GM19240 (cell line): ENCODE data around the gene TXNRD2.
"Not testable (repeated sequence)": the region's sequence is repeated elsewhere in the genome, so short reads cannot be mapped to it uniquely, and the experiment has no call there.

Experiments
- DNase-seq: peaks from one replicate; pipeline ENCODE4 v3.0.0; 2011; ENCODE audit warnings: low spot score; ENCODE audit not compliant: insufficient read length

Gene TXNRD2

DNA sequence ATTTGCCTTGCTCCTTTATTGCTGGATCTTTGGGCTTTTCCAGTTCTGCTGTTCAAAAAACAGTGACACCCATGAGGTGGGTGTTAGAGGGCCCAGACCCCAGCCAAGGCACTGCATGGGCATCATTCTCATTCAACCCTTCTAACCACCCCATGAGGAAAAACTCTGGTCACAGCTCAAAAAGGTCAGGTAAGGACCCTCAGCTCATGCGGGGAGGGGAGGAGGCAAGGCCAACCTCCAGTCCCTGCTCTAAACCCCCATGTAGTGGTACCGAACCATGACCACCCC, 94.3 kb downstream of the TXNRD2 start:
- no peak for DNase-seq

DNA sequence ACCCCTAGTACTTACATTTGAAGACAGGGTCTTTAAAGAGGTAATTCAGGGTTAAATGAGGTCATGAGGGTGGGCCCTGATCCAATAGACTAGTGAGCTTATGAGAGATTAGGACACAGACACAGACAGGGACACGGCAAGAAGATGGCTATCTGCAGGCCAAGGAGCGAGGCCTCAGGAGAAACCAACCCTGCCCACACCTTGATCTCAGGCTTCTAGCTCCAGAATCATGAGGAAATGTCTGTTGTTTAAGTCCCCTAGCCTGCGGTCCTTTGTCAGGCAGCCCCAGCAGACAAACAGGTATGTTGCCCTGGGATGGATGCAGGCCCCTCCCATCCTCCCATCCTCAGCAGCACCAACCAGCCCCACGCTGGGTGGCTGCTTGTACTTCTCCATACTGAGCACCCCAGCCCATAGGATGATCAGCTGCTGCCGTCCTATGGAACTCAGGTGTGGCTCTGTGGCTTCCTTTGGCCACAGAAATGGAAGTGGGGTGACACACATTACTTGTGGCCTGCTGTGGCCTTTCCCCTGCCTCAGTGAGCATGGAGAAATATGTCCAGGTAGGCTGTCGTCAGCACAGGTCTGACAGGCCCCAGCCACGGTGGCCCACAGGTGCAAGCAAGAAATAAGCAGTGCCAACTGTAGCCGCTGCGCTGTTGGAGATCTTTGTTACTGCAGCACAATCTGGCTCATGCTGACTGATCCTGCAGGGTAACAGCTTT, 94.8 kb downstream of the TXNRD2 start:
- DNase-seq = no peak

- DNase-seq = no peak
Observed at GRCh38 chr22:19845054-19845722, 96.4 kb downstream of the TXNRD2 start.

DNA sequence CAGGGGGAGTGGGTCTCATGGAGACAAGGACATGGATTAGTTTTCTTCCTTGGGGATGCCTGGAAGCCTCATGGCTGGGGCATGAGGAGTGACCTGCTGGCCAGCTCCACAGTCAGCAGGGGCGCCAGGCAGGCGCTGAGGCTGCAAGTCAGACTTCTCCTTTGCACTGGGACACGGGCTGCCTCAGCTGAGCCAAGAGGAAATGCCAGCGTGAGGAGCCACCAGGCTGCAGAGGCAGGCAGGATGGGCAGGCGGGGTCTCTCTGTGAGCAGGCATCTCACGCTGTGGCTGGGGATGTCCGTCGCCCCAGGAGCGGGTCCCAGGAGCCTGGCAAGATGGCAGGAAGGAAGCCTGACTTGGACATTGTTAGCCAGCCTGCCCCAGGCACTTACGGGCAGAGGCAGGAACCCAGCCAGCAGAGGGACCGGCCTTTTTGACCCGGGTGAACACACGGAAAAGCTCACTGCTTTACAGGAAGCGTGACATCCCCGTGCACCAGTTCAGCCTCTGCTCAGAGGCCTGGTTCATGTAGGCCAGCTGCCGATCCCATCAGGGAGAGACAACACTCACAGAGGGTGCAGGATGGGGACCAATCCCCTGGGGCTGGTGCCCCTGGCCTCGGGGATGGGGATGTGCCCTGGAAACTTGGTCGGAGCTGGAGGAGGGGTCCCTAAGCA, 97.1 kb downstream of the TXNRD2 start:
- DNase-seq = no peak

- no peak for DNase-seq
Observed at GRCh38 chr22:19843857-19844376, 97.7 kb downstream of the TXNRD2 start.

GRCh38 chr22:19843107-19843856, 98.3 kb downstream of the TXNRD2 start:
- no peak for DNase-seq

GRCh38 chr22:19842393-19843106, 99.1 kb downstream of the TXNRD2 start:
- DNase-seq = no peak

DNA sequence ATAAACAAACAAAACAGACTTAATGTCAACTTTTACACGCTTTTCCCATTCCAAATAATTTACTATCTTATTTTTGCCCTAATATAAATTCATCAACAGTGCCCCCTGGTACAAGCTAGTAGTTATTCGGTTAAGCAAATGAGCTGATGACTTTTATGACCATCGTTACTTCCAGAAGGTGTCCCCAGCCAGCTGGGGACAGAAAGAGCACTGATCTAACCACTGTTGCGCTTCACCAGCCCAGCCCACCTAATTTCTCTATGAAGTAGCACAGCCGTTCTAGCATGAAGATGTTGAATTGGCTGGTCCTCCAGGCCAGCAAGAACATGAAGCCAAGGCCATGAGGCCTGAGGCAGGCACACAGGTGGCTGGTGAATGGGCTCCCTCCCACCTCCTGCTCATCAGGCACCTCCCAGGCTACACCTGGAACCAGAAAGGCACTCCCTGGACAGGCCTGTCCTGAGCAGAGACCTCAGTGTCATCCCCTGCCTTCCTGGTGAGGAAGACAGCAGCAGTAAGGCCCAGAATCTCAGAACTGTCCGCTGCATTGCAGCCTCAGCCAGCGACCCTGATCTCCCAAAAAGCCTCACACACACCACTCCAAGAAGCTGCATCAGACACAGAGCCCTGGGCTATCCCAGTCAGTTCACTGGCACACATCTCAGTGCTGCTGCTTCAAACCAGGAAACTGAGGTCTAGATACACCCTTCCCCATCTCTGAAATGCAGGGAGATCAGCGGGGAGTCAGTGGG, 99.8 kb downstream of the TXNRD2 start:
- no peak for DNase-seq

DNA sequence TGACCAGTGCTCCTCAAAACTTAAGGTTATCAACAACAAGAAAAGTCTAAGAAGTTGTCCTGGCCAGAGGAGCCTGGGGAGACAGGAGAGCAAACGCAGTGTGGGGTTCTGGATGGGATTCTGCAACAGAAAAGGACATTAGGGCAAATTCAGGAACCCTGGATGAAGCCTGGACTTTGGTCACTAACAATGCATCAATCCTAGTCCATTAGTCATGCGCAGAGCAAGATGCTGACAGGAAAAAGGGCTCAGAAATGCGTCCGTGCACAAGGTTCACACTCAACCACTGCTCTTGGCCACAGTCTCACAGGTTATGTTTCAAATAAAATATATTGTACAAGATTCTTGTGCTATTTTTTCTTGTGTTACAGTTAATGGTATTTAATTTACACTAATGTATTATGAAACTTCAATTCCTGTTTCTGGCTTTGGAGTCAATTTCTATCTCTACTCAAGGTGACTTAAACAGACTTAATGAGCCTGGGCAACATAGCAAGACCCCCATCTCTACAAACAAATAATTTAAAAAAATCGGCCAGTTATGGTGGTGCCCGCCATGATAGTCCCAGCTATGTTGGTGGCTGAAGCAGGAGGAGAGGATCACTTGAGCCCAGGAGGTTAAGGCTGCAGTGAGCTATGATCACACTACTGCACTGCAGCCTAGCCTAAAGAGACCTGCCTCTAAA, 100.5 kb downstream of the TXNRD2 start:
- no peak for DNase-seq

DNA sequence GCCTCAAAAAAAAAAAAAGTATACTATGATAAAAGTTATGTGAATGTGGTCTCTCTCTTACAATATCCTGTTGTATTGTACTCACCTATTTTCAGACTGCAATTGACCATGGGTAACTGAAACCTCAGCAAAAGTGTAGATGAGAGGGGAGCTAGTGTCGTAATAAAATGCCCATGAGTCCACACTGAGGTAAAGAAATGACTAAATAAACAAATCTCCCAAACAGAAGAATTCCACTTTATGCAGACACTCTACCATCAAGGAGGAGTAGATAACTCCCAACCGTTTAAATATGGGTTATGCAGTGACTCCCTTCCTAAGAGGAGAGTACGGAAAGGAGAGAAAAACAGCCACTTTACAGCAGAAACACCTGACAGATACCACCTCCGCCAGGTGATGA, 101.6 kb downstream of the TXNRD2 start:
- DNase-seq = no peak

GRCh38 chr22:19837915-19838314, 103.7 kb downstream of the TXNRD2 start:
- no peak for DNase-seq

DNA sequence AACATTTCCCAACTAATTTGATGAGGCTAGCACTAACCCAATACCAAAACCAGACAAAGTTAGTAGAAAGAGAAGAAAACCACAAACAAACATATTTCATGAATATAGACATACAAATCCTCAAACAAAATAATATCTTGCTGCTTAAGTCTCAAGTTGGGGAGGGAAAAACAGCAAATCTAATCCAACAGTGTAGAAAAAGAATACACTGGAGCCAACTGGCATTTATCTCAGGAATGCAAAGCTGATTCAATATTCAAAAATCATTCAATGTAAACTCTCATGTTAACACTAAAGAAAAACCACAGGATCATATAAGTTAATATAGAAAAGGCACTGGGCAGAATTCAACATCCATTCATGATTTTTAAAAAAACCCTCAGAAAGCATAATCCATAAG, 105.1 kb downstream of the TXNRD2 start:
- DNase-seq = no peak

GRCh38 chr22:19834599-19834998, 107.0 kb downstream of the TXNRD2 start:
- no peak for DNase-seq

DNA sequence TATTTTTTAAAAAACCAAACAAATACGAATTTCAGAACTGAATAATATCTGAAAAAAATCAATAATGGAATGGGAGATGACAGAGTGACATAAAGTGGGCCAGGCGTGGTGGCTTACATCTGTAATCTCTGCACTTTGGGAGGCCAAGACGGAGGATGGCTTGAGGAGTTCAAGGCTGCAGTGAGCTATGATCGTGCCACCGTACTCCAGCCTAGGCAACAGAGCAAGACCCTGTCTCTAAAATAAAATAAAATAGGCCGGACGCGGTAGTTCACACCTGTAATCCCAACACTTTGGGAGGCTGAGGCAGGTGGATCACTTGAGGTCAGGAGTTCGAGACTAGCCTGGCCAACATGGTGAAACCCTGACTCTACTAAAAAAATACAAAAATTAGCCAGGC, 108.3 kb downstream of the TXNRD2 start:
- not testable (repeated sequence) for DNase-seq

GRCh38 chr22:19832476-19833108, 109.0 kb downstream of the TXNRD2 start:
- DNase-seq = no peak

GRCh38 chr22:19831979-19832378, 109.6 kb downstream of the TXNRD2 start:
- DNase-seq = not testable (repeated sequence)

- no peak for DNase-seq
Observed at GRCh38 chr22:19831016-19831415, 110.6 kb downstream of the TXNRD2 start.

GRCh38 chr22:19828035-19828401, 113.6 kb downstream of the TXNRD2 start:
- no peak for DNase-seq

GRCh38 chr22:19827341-19828034, 114.1 kb downstream of the TXNRD2 start:
- DNase-seq = no peak
